Fibroblast of villous mesenchyme (primary cell): ENCODE data around the gene LRRC32. TPM values are rescaled to one million over a fixed set of nuclear protein-coding genes. Genes with fewer than 3 reads are reported as not detected.
"Not testable (repeated sequence)": the region's sequence is repeated elsewhere in the genome, so short reads cannot be mapped to it uniquely, and the experiment has no call there.

Source experiments
- DNase-seq: peaks from one replicate; pipeline ENCODE4 v3.0.0-alpha.2; 2010; ENCODE audit warnings: low read depth
- H3K4me3 ChIP-seq: 2 replicates; pipeline ENCODE4 v1.5.1; 2011; ENCODE audit warnings: low read depth, mild to moderate bottlenecking, low read length
- CTCF ChIP-seq: IDR thresholded peaks from 2 replicates; pipeline ENCODE4 v1.5.1; 2012; ENCODE audit warnings: low read depth, mild to moderate bottlenecking, low read length; ENCODE audit not compliant: insufficient read depth
- total RNA-seq: library from RNA; depleted of rRNA; stranded (reverse); fragments of >200 nt; gene quantifications from 2 replicates; pipeline ENCODE4 v1.2.3, GENCODE V29; 2012

The LRRC32 gene
- total RNA-seq, 1 donor, result 12.1 TPM

GRCh38 chr11:76649851-76650372 is 20.6 kb downstream of the LRRC32 start:
- H3K4me3 ChIP-seq, result no peak overlapping the region
- no peak for TF ChIP-seq CTCF
- no peak for DNase-seq

- no peak overlapping the region for H3K4me3 ChIP-seq
- DNase-seq, result no peak
- TF ChIP-seq CTCF, result no peak
Observed at GRCh38 chr11:76649011-76649410, 21.5 kb downstream of the LRRC32 start.

GRCh38 chr11:76648061-76648460 is 22.5 kb downstream of the LRRC32 start:
- DNase-seq, result no peak
- no peak for TF ChIP-seq CTCF
- no peak overlapping the region for H3K4me3 ChIP-seq

GRCh38 chr11:76646882-76647534 is 23.5 kb downstream of the LRRC32 start:
- no peak for TF ChIP-seq CTCF
- DNase-seq, result no peak

GRCh38 chr11:76644591-76644990 is 26.0 kb downstream of the LRRC32 start:
- no peak for TF ChIP-seq CTCF
- no peak overlapping the region for H3K4me3 ChIP-seq
- DNase-seq, result no peak

More at GRCh38 chr11:76646882-76647534, 23.5 kb downstream of the LRRC32 start:
- H3K4me3 ChIP-seq, result no peak overlapping the region

- H3K4me3 ChIP-seq, DNase-seq: not testable (repeated sequence)
Observed at GRCh38 chr11:76643711-76644110, 26.8 kb downstream of the LRRC32 start.

GRCh38 chr11:76642341-76642740 is 28.2 kb downstream of the LRRC32 start:
- H3K4me3 ChIP-seq, result no peak overlapping the region
- TF ChIP-seq CTCF, result no peak
- no peak for DNase-seq
